SU-DHL-6 (cell line): Measurements from ENCODE around the gene TCAF1.
"Not testable (repeated sequence)": the region's sequence is repeated elsewhere in the genome, so short reads cannot be mapped to it uniquely, and the experiment has no call there.

ENCODE experiments used
- H2AFZ ChIP-seq: fragments of 200-600 bp; sonication (generic); 2 replicates; pipeline ENCODE4 v1.6.1; 2014; ENCODE audit warnings: low read depth, mild to moderate bottlenecking, moderate library complexity, mixed read lengths, antibody characterized with exemption, low read length; ENCODE audit not compliant: severe bottlenecking
- H3F3A ChIP-seq: fragments of 200-600 bp; shearing (Covaris generic); 2 replicates; pipeline ENCODE4 v1.6.0; 2016; ENCODE audit warnings: antibody characterized with exemption, mild to moderate bottlenecking; ENCODE audit not compliant: insufficient read depth
- H3K27ac ChIP-seq: fragments of 200-600 bp; sonication (generic); 2 replicates; pipeline ENCODE4 v1.5.1; 2016; ENCODE audit warnings: low read depth, mild to moderate bottlenecking, low read length, moderate library complexity, mixed read lengths
- H3K27me3 ChIP-seq: fragments of 200-600 bp; sonication (generic), shearing (Covaris generic); 2 replicates; pipeline ENCODE4 v1.6.0; 2014; ENCODE audit warnings: mild to moderate bottlenecking, low read length
- H3K36me3 ChIP-seq: fragments of 200-600 bp; sonication (generic); 2 replicates; pipeline ENCODE4 v1.6.1; 2014; ENCODE audit warnings: mild to moderate bottlenecking, low read length, mixed read lengths
- H3K4me2 ChIP-seq: fragments of 300-600, 200-600 bp; shearing (Covaris generic), sonication (generic); 2 replicates; pipeline ENCODE4 v1.6.0; 2014; ENCODE audit warnings: low read length, low read depth, mild to moderate bottlenecking; ENCODE audit not compliant: poor library complexity, severe bottlenecking
- H3K4me3 ChIP-seq: fragments of 200-600 bp; sonication (generic); 2 replicates; pipeline ENCODE4 v1.5.1; 2014; ENCODE audit warnings: antibody characterized with exemption, low read length, mild to moderate bottlenecking, mixed read lengths; ENCODE audit not compliant: insufficient read depth, poor library complexity, severe bottlenecking
- H3K79me2 ChIP-seq: fragments of 200-600 bp; sonication (generic); 2 replicates; pipeline ENCODE4 v1.6.1; 2014; ENCODE audit warnings: mild to moderate bottlenecking, low read length, moderate library complexity; ENCODE audit not compliant: insufficient read depth
- H3K9ac ChIP-seq: fragments of 200-600 bp; sonication (generic); 2 replicates; pipeline ENCODE4 v1.7.0; 2014; ENCODE audit warnings: mild to moderate bottlenecking, low read length
- H3K9me2 ChIP-seq: fragments of 200-600 bp; sonication (generic); replicated peaks from 2 replicates; pipeline ENCODE4 v1.6.1; 2014; ENCODE audit warnings: low read length; ENCODE audit not compliant: insufficient read depth
- H3K9me3 ChIP-seq: fragments of 200-600 bp; sonication (generic); 2 replicates; pipeline ENCODE4 v1.6.1; 2014; ENCODE audit warnings: low read length, mixed read lengths; ENCODE audit not compliant: insufficient read depth
- H4K20me1 ChIP-seq: fragments of 200-600 bp; sonication (generic); 2 replicates; pipeline ENCODE4 v1.6.1; 2014; ENCODE audit warnings: low read depth, mild to moderate bottlenecking, antibody characterized with exemption, low read length, moderate library complexity, mixed read lengths
- CTCF ChIP-seq: fragments of 200-600 bp; sonication (generic); IDR thresholded peaks from one replicate; pipeline ENCODE4 v1.5.1; 2017; ENCODE audit warnings: antibody characterized with exemption, mild to moderate bottlenecking, low read length, moderate library complexity; ENCODE audit not compliant: insufficient read depth, poor library complexity, severe bottlenecking
- EZH2phosphoT487 ChIP-seq: fragments of 200-600 bp; sonication (generic), shearing (Covaris generic); conservative IDR thresholded peaks from 2 replicates; pipeline ENCODE4 v1.6.1; 2018; ENCODE audit warnings: mild to moderate bottlenecking, antibody characterized with exemption, low read length, moderate library complexity, mixed read lengths

The TCAF1 gene

GRCh38 chr7:143877098-143877497 is 24.9 kb downstream of the TCAF1 start:
- H3K4me3 ChIP-seq: no peak overlapping the region
- H3F3A ChIP-seq: no peaks in the 10 kb centered on the region
- H3K27me3 ChIP-seq: no peaks in the 10 kb centered on the region
- no peaks in the 10 kb centered on the region for H4K20me1 ChIP-seq
- no peaks in the 10 kb centered on the region for H3K9me3 ChIP-seq
- H3K9ac ChIP-seq: no peak overlapping the region
- H3K79me2 ChIP-seq: no peaks in the 10 kb centered on the region
- no peaks in the 10 kb centered on the region for H3K9me2 ChIP-seq
- TF ChIP-seq CTCF (no peak), EZH2phosphoT487 (no peak)
- H3K4me2 ChIP-seq: no peak overlapping the region
- H2AFZ ChIP-seq: no peak overlapping the region
- H3K36me3 ChIP-seq: no peaks in the 10 kb centered on the region
- H3K27ac ChIP-seq: no peak overlapping the region

GRCh38 chr7:143876218-143876617 is 25.8 kb downstream of the TCAF1 start:
- Histone ChIP-seq H3K4me2 (no peak overlapping the region), H3K36me3 (no peaks in the 10 kb centered on the region), H3K9me3 (no peaks in the 10 kb centered on the region), H3F3A (no peaks in the 10 kb centered on the region), H3K4me3 (no peak overlapping the region), H2AFZ (no peak overlapping the region), H3K9ac (no peak overlapping the region), H3K27ac (no peak overlapping the region), H3K27me3 (no peaks in the 10 kb centered on the region), H3K79me2 (no peaks in the 10 kb centered on the region), H4K20me1 (no peaks in the 10 kb centered on the region), H3K9me2 (no peaks in the 10 kb centered on the region)
- TF ChIP-seq EZH2phosphoT487 (no peak), CTCF (no peak)

GRCh38 chr7:143873242-143873641 is 28.7 kb downstream of the TCAF1 start:
- H3K9me3 ChIP-seq, H3K9me2 ChIP-seq, H3K27ac ChIP-seq, H3F3A ChIP-seq, H3K27me3 ChIP-seq, H3K9ac ChIP-seq, H3K4me2 ChIP-seq, H4K20me1 ChIP-seq, H3K36me3 ChIP-seq, H3K79me2 ChIP-seq, H3K4me3 ChIP-seq, H2AFZ ChIP-seq: not testable (repeated sequence)

- not testable (repeated sequence) for H3F3A ChIP-seq, H4K20me1 ChIP-seq, H3K4me2 ChIP-seq, H3K27me3 ChIP-seq, H3K9ac ChIP-seq, H2AFZ ChIP-seq, H3K9me3 ChIP-seq, H3K36me3 ChIP-seq, H3K4me3 ChIP-seq, H3K79me2 ChIP-seq, H3K9me2 ChIP-seq, H3K27ac ChIP-seq
These were observed 30.4 kb downstream of the TCAF1 start for GRCh38 chr7:143871534-143871933.

GRCh38 chr7:143857994-143858393 is 44.0 kb downstream of the TCAF1 start:
- H2AFZ ChIP-seq, H4K20me1 ChIP-seq, H3K4me2 ChIP-seq, H3K9ac ChIP-seq, H3K9me2 ChIP-seq, H3K36me3 ChIP-seq, H3K27ac ChIP-seq, H3K9me3 ChIP-seq, H3K27me3 ChIP-seq, H3K4me3 ChIP-seq, H3F3A ChIP-seq, H3K79me2 ChIP-seq: not testable (repeated sequence)

GRCh38 chr7:143855443-143855842 is 46.5 kb downstream of the TCAF1 start:
- not testable (repeated sequence) for H3K36me3 ChIP-seq, H3K9me2 ChIP-seq, H3K79me2 ChIP-seq, H4K20me1 ChIP-seq, H3K4me3 ChIP-seq, H3K27ac ChIP-seq, H3K9me3 ChIP-seq, H2AFZ ChIP-seq, H3K9ac ChIP-seq, H3F3A ChIP-seq, H3K4me2 ChIP-seq, H3K27me3 ChIP-seq
